Trophoblast cell (in vitro differentiated cells and primary cell): ENCODE data around the gene ATP13A4. TPM values are rescaled to one million over a fixed set of nuclear protein-coding genes. Genes with fewer than 3 reads are reported as not detected.
A peak's percentile ranks its signal among the peaks of the same experiment; 100 is the strongest.

ENCODE experiments used
- DNase-seq, 2 donors: peaks; one replicate each; pipeline ENCODE4 v3.0.0-alpha.2; 2016
- H2AFZ ChIP-seq: 2 replicates; pipeline ENCODE4 v1.6.1; 2013; ENCODE audit warnings: low read length, moderate library complexity, mild to moderate bottlenecking; ENCODE audit not compliant: insufficient read depth, poor library complexity
- H2AK5ac ChIP-seq: 2 replicates; pipeline ENCODE4 v1.6.1; 2013; ENCODE audit warnings: mild to moderate bottlenecking, low read length
- H2BK120ac ChIP-seq: 2 replicates; pipeline ENCODE4 v1.6.1; 2013; ENCODE audit warnings: low read length, mild to moderate bottlenecking, moderate library complexity; ENCODE audit not compliant: insufficient read depth, poor library complexity
- H2BK12ac ChIP-seq: 2 replicates; pipeline ENCODE4 v1.6.1; 2013; ENCODE audit warnings: mild to moderate bottlenecking, low read length, moderate library complexity
- H2BK5ac ChIP-seq: 2 replicates; pipeline ENCODE4 v1.6.1; 2013; ENCODE audit warnings: low read length, low read depth, moderate library complexity, mild to moderate bottlenecking; ENCODE audit not compliant: poor library complexity
- H3K14ac ChIP-seq: 2 replicates; pipeline ENCODE4 v1.6.1; 2013; ENCODE audit warnings: mild to moderate bottlenecking, low read length
- H3K18ac ChIP-seq: 2 replicates; pipeline ENCODE4 v1.6.1; 2013; ENCODE audit warnings: mild to moderate bottlenecking, low read length
- H3K23ac ChIP-seq: 2 replicates; pipeline ENCODE4 v1.6.1; 2013; ENCODE audit warnings: low read length
- H3K27ac ChIP-seq: 2 replicates; pipeline ENCODE4 v1.5.1; 2013; ENCODE audit warnings: low read depth, mild to moderate bottlenecking, inconsistent platforms, low read length, moderate library complexity
- H3K27me3 ChIP-seq: 2 replicates; pipeline ENCODE4 v1.6.1; 2013; ENCODE audit warnings: inconsistent platforms, mild to moderate bottlenecking, low read length, moderate library complexity; ENCODE audit not compliant: insufficient read depth
- H3K36me3 ChIP-seq, 2 experiments: 1 replicate in 1 of 2; 2 replicates in 1 of 2; pipeline ENCODE4 v1.6.1; 2013; ENCODE audit warnings: low read length in 2 of 2, mild to moderate bottlenecking in 2 of 2, moderate library complexity in 1 of 2; ENCODE audit not compliant: insufficient read depth in 2 of 2, control insufficient read depth in 1 of 2
- H3K4ac ChIP-seq: 2 replicates; pipeline ENCODE4 v1.6.1; 2013; ENCODE audit warnings: low read depth, mild to moderate bottlenecking, low read length, moderate library complexity
- H3K4me1 ChIP-seq, 2 experiments: 1 replicate in 1 of 2; 2 replicates in 1 of 2; pipeline ENCODE4 v1.6.1; 2013; ENCODE audit warnings: low read length in 2 of 2, mild to moderate bottlenecking in 2 of 2, moderate library complexity in 1 of 2; ENCODE audit not compliant: insufficient read depth in 2 of 2, control insufficient read depth in 1 of 2
- H3K4me2 ChIP-seq: 2 replicates; pipeline ENCODE4 v1.6.1; 2013; ENCODE audit warnings: inconsistent platforms, mild to moderate bottlenecking, low read length, moderate library complexity
- H3K4me3 ChIP-seq: 2 replicates; pipeline ENCODE4 v1.5.1; 2013; ENCODE audit warnings: mild to moderate bottlenecking, low read depth, low read length, inconsistent platforms
- H3K79me1 ChIP-seq: one replicate; pipeline ENCODE4 v1.6.1; 2013; ENCODE audit warnings: low read length
- H3K79me2 ChIP-seq: 2 replicates; pipeline ENCODE4 v1.6.1; 2013; ENCODE audit warnings: low read length, mild to moderate bottlenecking; ENCODE audit not compliant: control insufficient read depth, insufficient read depth, poor library complexity
- H3K9ac ChIP-seq: 2 replicates; pipeline ENCODE4 v1.6.1; 2013; ENCODE audit warnings: mild to moderate bottlenecking, low read length
- H3K9me3 ChIP-seq: 2 replicates; pipeline ENCODE4 v1.6.1; 2013; ENCODE audit warnings: low read depth, mild to moderate bottlenecking, control low read depth, inconsistent platforms, low read length; ENCODE audit not compliant: insufficient read depth
- H4K12ac ChIP-seq: 2 replicates; pipeline ENCODE4 v1.6.1; 2013; ENCODE audit warnings: low read depth, mild to moderate bottlenecking, low read length, moderate library complexity
- H4K8ac ChIP-seq: 2 replicates; pipeline ENCODE4 v1.6.1; 2013; ENCODE audit warnings: low read depth, mild to moderate bottlenecking, low read length, moderate library complexity
- H4K91ac ChIP-seq: one replicate; pipeline ENCODE4 v1.6.1; 2013; ENCODE audit warnings: low read depth, mild to moderate bottlenecking, low read length, moderate library complexity
- WGBS: extraction: QIAGEN DNeasy Blood & Tissue Kit; methylation state at CpG from one replicate; pipeline ENCODE4 v1.1.7; 2013; ENCODE audit warnings: missing lambda C conversion rate; ENCODE audit not compliant: insufficient read length, insufficient coverage; ENCODE audit errors: extremely low coverage; 5-methylcytosine and 5-hydroxymethylcytosine counted together
- polyA plus RNA-seq: library from polyadenylated mRNA; stranded (reverse); fragments of 200-250 nt; gene quantifications from 2 replicates; pipeline ENCODE4 v1.2.3, GENCODE V29; 2013

ATP13A4 gene
- 0.03 and 0.07 TPM in 2 replicates for polyA plus RNA-seq

- Histone ChIP-seq H3K27me3 (no peaks in the 10 kb centered on the region), H3K4me1 (peaks cover 0 to 3% of the 10 kb centered on the region in 2 experiments), H3K9ac (no peak within 1 kb of the TSS), H3K18ac (no peak within 1 kb of the TSS), H4K8ac (no peak within 1 kb of the TSS), H2BK120ac (no peak within 1 kb of the TSS), H3K79me1 (no peaks in the 10 kb centered on the region), H3K36me3 (no peaks in the 10 kb centered on the region), H2AK5ac (no peak within 1 kb of the TSS), H3K27ac (no peak within 1 kb of the TSS), H4K91ac (no peak within 1 kb of the TSS), H3K4me2 (no peak within 1 kb of the TSS), H3K23ac (no peak within 1 kb of the TSS), H3K79me2 (no peaks in the 10 kb centered on the region), H2BK12ac (no peak within 1 kb of the TSS), H3K4me3 (no peak within 1 kb of the TSS), H3K9me3 (no peaks in the 10 kb centered on the region), H3K14ac (no peak within 1 kb of the TSS), H3K4ac (no peak within 1 kb of the TSS), H4K12ac (no peak within 1 kb of the TSS), H2BK5ac (no peak within 1 kb of the TSS), H2AFZ (no peak within 1 kb of the TSS)
- peak in 1 of 2 donors; percentile 18 for DNase-seq
- WGBS, result no CpG with 5 or more reads among the region's 9 CpGs
These were observed at the start of gene ATP13A4 for GRCh38 chr3:193554811-193555210. Gene ATP13A4, minus strand, starts transcription at chr3:193554895. Its CDS starts 96 bp downstream, at chr3:193554799.

- Histone ChIP-seq H3K9me3 (no peaks in the 10 kb centered on the region), H3K27me3 (no peaks in the 10 kb centered on the region), H3K4me1 (peaks cover 0 to 1% of the 10 kb centered on the region in 2 experiments), H3K4me3 (no peak overlapping the region), H3K36me3 (no peaks in the 10 kb centered on the region), H3K79me1 (no peaks in the 10 kb centered on the region), H4K12ac (no peak overlapping the region), H3K4ac (no peak overlapping the region), H4K91ac (no peak overlapping the region), H3K4me2 (no peak overlapping the region), H3K27ac (no peak overlapping the region), H3K9ac (no peak overlapping the region), H2AFZ (no peak overlapping the region), H3K18ac (no peak overlapping the region), H2BK5ac (no peak overlapping the region), H3K14ac (no peak overlapping the region), H3K23ac (no peak overlapping the region), H4K8ac (no peak overlapping the region), H3K79me2 (peaks cover 1% of the 10 kb centered on the region), H2BK120ac (no peak overlapping the region), H2BK12ac (no peak overlapping the region), H2AK5ac (no peak overlapping the region)
- no peak for DNase-seq
- no CpG with 5 or more reads among the region's 1 CpG for WGBS
These were observed 44.7 kb upstream of the ATP13A4 start for GRCh38 chr3:193599393-193599792.

- Histone ChIP-seq H4K12ac (no peak overlapping the region), H4K91ac (no peak overlapping the region), H3K4me1 (peaks cover 0 to 3% of the 10 kb centered on the region in 2 experiments), H3K27ac (no peak overlapping the region), H3K23ac (no peak overlapping the region), H3K14ac (no peak overlapping the region), H3K18ac (no peak overlapping the region), H3K4ac (no peak overlapping the region), H2AFZ (no peak overlapping the region), H3K27me3 (no peaks in the 10 kb centered on the region), H2AK5ac (no peak overlapping the region), H2BK120ac (no peak overlapping the region), H3K4me3 (no peak overlapping the region), H3K36me3 (no peaks in the 10 kb centered on the region), H3K9ac (no peak overlapping the region), H2BK5ac (no peak overlapping the region), H4K8ac (no peak overlapping the region), H3K9me3 (no peaks in the 10 kb centered on the region), H2BK12ac (no peak overlapping the region), H3K79me1 (peaks cover 1% of the 10 kb centered on the region), H3K79me2 (peaks cover 6% of the 10 kb centered on the region), H3K4me2 (no peak overlapping the region)
- no CpG with 5 or more reads among the region's 2 CpGs for WGBS
- no peak for DNase-seq
These were observed 43.5 kb upstream of the ATP13A4 start for GRCh38 chr3:193598202-193598601.

- Histone ChIP-seq H3K27me3 (no peaks in the 10 kb centered on the region), H3K79me2 (peaks cover 7% of the 10 kb centered on the region), H3K23ac (no peak overlapping the region), H2BK120ac (no peak overlapping the region), H4K8ac (no peak overlapping the region), H3K79me1 (peaks cover 6% of the 10 kb centered on the region), H3K9ac (no peak overlapping the region), H2BK5ac (no peak overlapping the region), H4K91ac (no peak overlapping the region), H3K4me2 (no peak overlapping the region), H3K4ac (no peak overlapping the region), H3K36me3 (no peaks in the 10 kb centered on the region), H3K4me3 (no peak overlapping the region), H3K9me3 (no peaks in the 10 kb centered on the region), H3K18ac (no peak overlapping the region), H2AFZ (no peak overlapping the region), H3K14ac (no peak overlapping the region), H3K27ac (no peak overlapping the region), H2AK5ac (no peak overlapping the region), H3K4me1 (peaks cover 0 to 3% of the 10 kb centered on the region in 2 experiments), H4K12ac (no peak overlapping the region), H2BK12ac (no peak overlapping the region)
- no peak for DNase-seq
- no CpG with 5 or more reads among the region's 5 CpGs for WGBS
These were observed 41.3 kb upstream of the ATP13A4 start for GRCh38 chr3:193595939-193596487.
